ENCODE measurements around the gene PPFIA2.

PPFIA2 gene

DNA sequence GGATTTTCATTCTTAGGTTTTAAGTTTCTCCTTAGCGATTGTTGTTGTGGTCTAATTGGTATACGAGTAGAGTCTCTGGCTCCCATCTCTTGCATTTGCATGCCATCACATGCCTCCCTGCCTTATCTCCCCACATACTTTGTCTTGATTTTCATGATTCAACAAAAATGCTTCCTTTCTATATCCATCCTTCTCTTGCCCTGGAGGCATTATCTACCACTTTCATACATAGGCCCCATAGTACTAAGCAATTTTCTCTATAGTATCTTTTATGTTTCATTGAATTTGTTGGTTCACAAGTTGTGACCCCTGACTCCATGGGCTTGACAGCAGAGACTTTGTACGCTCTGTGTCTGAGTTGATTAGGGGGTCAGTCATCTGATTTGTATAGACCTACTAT lies 455.2 kb downstream of the PPFIA2 start:
- Histone ChIP-seq H3K27me3 (ENCODE audit: insufficient read depth, low read length) (no peaks in the 10 kb centered on the region), H3K27ac (ENCODE audit: low read depth, low read length, poor library complexity, severe bottlenecking) (no peak overlapping the region), H3K4me1 (ENCODE audit: insufficient read depth, low read length, severe bottlenecking) (no peaks in the 10 kb centered on the region), H3K9me3 (ENCODE audit: low read length) (no peaks in the 10 kb centered on the region), H4K20me1 (ENCODE audit: insufficient read depth, low read length) (no peaks in the 10 kb centered on the region), H3K79me2 (ENCODE audit: insufficient read depth, low read length) (no peaks in the 10 kb centered on the region), H3K9ac (ENCODE audit: low read length) (no peak overlapping the region), H3K9me2 (ENCODE audit: low read depth, low read length) (no peaks in the 10 kb centered on the region), H3F3A (ENCODE audit: insufficient read depth, low read length) (no peaks in the 10 kb centered on the region), H3K4me2 (ENCODE audit: low read length) (no peak overlapping the region), H2AFZ (ENCODE audit: low read length) (no peak overlapping the region), H3K4me3 (ENCODE audit: low read depth, low read length, poor library complexity, severe bottlenecking) (no peak overlapping the region), H3K36me3 (ENCODE audit: insufficient read depth, low read length) (no peaks in the 10 kb centered on the region)
- TF ChIP-seq, protein P1, sequence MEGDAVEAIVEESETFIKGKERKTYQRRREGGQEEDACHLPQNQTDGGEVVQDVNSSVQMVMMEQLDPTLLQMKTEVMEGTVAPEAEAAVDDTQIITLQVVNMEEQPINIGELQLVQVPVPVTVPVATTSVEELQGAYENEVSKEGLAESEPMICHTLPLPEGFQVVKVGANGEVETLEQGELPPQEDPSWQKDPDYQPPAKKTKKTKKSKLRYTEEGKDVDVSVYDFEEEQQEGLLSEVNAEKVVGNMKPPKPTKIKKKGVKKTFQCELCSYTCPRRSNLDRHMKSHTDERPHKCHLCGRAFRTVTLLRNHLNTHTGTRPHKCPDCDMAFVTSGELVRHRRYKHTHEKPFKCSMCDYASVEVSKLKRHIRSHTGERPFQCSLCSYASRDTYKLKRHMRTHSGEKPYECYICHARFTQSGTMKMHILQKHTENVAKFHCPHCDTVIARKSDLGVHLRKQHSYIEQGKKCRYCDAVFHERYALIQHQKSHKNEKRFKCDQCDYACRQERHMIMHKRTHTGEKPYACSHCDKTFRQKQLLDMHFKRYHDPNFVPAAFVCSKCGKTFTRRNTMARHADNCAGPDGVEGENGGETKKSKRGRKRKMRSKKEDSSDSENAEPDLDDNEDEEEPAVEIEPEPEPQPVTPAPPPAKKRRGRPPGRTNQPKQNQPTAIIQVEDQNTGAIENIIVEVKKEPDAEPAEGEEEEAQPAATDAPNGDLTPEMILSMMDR (IDR thresholded peaks at IDR 0.05; ENCODE audit: low read length) = no peak
- no peak for TF ChIP-seq EZH2 (IDR thresholded peaks at IDR 0.05; ENCODE audit: borderline replicate concordance, low read length)

DNA sequence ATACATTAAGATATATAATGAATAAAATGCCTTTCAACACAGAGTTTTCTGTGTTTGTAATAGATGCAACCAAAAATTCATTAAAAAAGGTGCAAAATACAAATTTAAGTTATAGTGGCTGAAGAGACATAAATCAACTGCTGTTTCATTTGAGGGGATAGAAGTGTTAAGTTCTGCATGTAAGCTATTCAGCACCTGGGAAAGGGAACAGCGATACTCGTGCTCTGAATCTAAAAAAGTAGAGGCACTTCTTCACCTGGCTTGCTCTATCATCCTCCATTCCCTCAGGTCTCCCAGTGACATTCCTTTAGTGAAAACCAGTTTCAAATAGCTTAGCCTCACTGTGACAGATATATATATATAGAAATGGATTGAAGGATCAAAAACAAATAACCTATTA lies 458.7 kb downstream of the PPFIA2 start:
- H3K9me2 ChIP-seq (ENCODE audit: low read depth, low read length) = no peaks in the 10 kb centered on the region
- H3K9me3 ChIP-seq (ENCODE audit: low read length) = no peaks in the 10 kb centered on the region
- no peak overlapping the region for H3K9ac ChIP-seq (ENCODE audit: low read length)
- no peaks in the 10 kb centered on the region for H3K36me3 ChIP-seq (ENCODE audit: insufficient read depth, low read length)
- H4K20me1 ChIP-seq (ENCODE audit: insufficient read depth, low read length) = no peaks in the 10 kb centered on the region
- H2AFZ ChIP-seq (ENCODE audit: low read length) = no peak overlapping the region
- TF ChIP-seq EZH2 (IDR thresholded peaks at IDR 0.05; ENCODE audit: borderline replicate concordance, low read length) = no peak
- TF ChIP-seq, protein P1 (IDR thresholded peaks at IDR 0.05; ENCODE audit: low read length) = no peak
- no peaks in the 10 kb centered on the region for H3F3A ChIP-seq (ENCODE audit: insufficient read depth, low read length)
- no peaks in the 10 kb centered on the region for H3K79me2 ChIP-seq (ENCODE audit: insufficient read depth, low read length)
- no peak overlapping the region for H3K4me2 ChIP-seq (ENCODE audit: low read length)
- H3K27me3 ChIP-seq (ENCODE audit: insufficient read depth, low read length) = no peaks in the 10 kb centered on the region
- H3K4me1 ChIP-seq (ENCODE audit: insufficient read depth, low read length, severe bottlenecking) = no peaks in the 10 kb centered on the region
- no peak overlapping the region for H3K27ac ChIP-seq (ENCODE audit: low read depth, low read length, poor library complexity, severe bottlenecking)
- H3K4me3 ChIP-seq (ENCODE audit: low read depth, low read length, poor library complexity, severe bottlenecking) = no peak overlapping the region

DNA sequence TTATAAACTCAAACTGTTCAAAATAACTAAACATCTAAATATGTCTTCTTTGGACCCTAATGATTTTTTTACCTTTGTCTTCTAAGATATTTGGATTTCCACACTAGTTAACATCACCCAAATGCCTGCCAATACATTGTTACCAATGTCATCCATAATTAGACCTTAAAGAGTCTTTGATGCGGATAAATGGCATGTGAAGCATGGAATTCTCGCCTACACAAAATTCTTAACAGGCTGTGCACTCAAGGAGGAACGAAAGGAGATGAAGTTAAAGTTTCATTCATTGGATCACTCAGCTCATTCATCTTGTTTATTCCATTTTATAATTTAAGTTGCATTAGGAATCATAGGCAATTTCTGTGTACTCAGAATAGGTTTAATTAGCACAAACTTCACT lies 461.5 kb downstream of the PPFIA2 start:
- H3K9me2 ChIP-seq (ENCODE audit: low read depth, low read length) = no peaks in the 10 kb centered on the region
- no peaks in the 10 kb centered on the region for H3K4me1 ChIP-seq (ENCODE audit: insufficient read depth, low read length, severe bottlenecking)
- H3K79me2 ChIP-seq (ENCODE audit: insufficient read depth, low read length) = no peaks in the 10 kb centered on the region
- no peak overlapping the region for H3K9ac ChIP-seq (ENCODE audit: low read length)
- H2AFZ ChIP-seq (ENCODE audit: low read length) = no peak overlapping the region
- no peak overlapping the region for H3K27ac ChIP-seq (ENCODE audit: low read depth, low read length, poor library complexity, severe bottlenecking)
- no peaks in the 10 kb centered on the region for H4K20me1 ChIP-seq (ENCODE audit: insufficient read depth, low read length)
- no peak overlapping the region for H3K4me2 ChIP-seq (ENCODE audit: low read length)
- TF ChIP-seq EZH2 (IDR thresholded peaks at IDR 0.05; ENCODE audit: borderline replicate concordance, low read length) = no peak
- TF ChIP-seq, protein P1 (IDR thresholded peaks at IDR 0.05; ENCODE audit: low read length) = no peak
- H3K27me3 ChIP-seq (ENCODE audit: insufficient read depth, low read length) = no peaks in the 10 kb centered on the region
- H3K9me3 ChIP-seq (ENCODE audit: low read length) = no peaks in the 10 kb centered on the region
- no peaks in the 10 kb centered on the region for H3F3A ChIP-seq (ENCODE audit: insufficient read depth, low read length)
- H3K36me3 ChIP-seq (ENCODE audit: insufficient read depth, low read length) = no peaks in the 10 kb centered on the region
- H3K4me3 ChIP-seq (ENCODE audit: low read depth, low read length, poor library complexity, severe bottlenecking) = no peak overlapping the region
